CD4-positive, alpha-beta T cell (primary cell): ENCODE results near the gene FCHO2. TPM values are rescaled to one million over a fixed set of nuclear protein-coding genes. Genes with fewer than 3 reads are reported as not detected.
"Not testable (repeated sequence)": the region's sequence is repeated elsewhere in the genome, so short reads cannot be mapped to it uniquely, and the experiment has no call there.

ENCODE experiments used
- ATAC-seq: fragments of 200-7000 bp; cut with Tn5 transposase; one replicate; pipeline ENCODE4 v1.10.0; 2022; ENCODE audit warnings: mild to moderate bottlenecking; ENCODE audit not compliant: poor library complexity
- CTCF ChIA-PET: fragments of 350-600 bp; sonication (Branson Sonifier 250); formaldehyde crosslinking; loops from one replicate; lab custom pipeline; 2021; ENCODE audit warnings: antibody characterized with exemption, inconsistent platforms; lab: Charles Lee
- POLR2A ChIA-PET: fragments of 350-600 bp; sonication (Branson Sonifier 250); formaldehyde crosslinking; loops from one replicate; lab custom pipeline; 2021; ENCODE audit warnings: antibody characterized with exemption, inconsistent platforms; lab: Charles Lee
- DNase-seq, 14 experiments: peaks; one replicate each; pipeline ENCODE4 v3.0.0-alpha.2; 2013 to 2020; ENCODE audit warnings: mixed read lengths in 2 of 14
- H3K27ac ChIP-seq, 2 donors: one replicate each; pipeline versions ENCODE4 v1.5.1 to v1.7.0; 2013; ENCODE audit warnings: low read length in 2 of 2, low read depth in 1 of 2, mild to moderate bottlenecking in 1 of 2
- H3K27me3 ChIP-seq, 2 experiments: 1 replicate in 1 of 2; 2 replicates in 1 of 2; pipeline versions ENCODE4 v1.6.1 to v1.7.0; 2013; ENCODE audit warnings: low read length in 2 of 2, control low read depth in 1 of 2, mild to moderate bottlenecking in 1 of 2, moderate library complexity in 1 of 2; ENCODE audit not compliant: insufficient read depth in 2 of 2, control insufficient read depth in 1 of 2
- H3K36me3 ChIP-seq: one replicate; pipeline ENCODE4 v1.6.1; 2013; ENCODE audit warnings: low read length, control low read depth; ENCODE audit not compliant: insufficient read depth
- H3K4me1 ChIP-seq: one replicate; pipeline ENCODE4 v1.6.1; 2013; ENCODE audit warnings: low read length, control low read depth; ENCODE audit not compliant: insufficient read depth
- H3K4me3 ChIP-seq: one replicate; pipeline ENCODE4 v1.5.1; 2013; ENCODE audit warnings: mild to moderate bottlenecking, low read length, moderate library complexity
- H3K9me3 ChIP-seq, 2 experiments: 1 replicate in 1 of 2; 2 replicates in 1 of 2; pipeline versions ENCODE4 v1.6.1 to v1.7.0; 2013; ENCODE audit warnings: low read length in 2 of 2, mild to moderate bottlenecking in 2 of 2, control low read depth in 1 of 2, moderate library complexity in 1 of 2; ENCODE audit not compliant: control insufficient read depth in 1 of 2, insufficient read depth in 1 of 2
- H3K27ac Mint-ChIP-seq: one replicate; pipeline ENCODE4 v1.8.0; 2020; ENCODE audit warnings: mixed read lengths
- H3K27me3 Mint-ChIP-seq: one replicate; pipeline ENCODE4 v1.8.0; 2021; ENCODE audit warnings: mixed read lengths
- H3K36me3 Mint-ChIP-seq: one replicate; pipeline ENCODE4 v1.8.0; 2021; ENCODE audit warnings: low read depth, mixed read lengths
- H3K4me1 Mint-ChIP-seq: one replicate; pipeline ENCODE4 v1.8.0; 2021; ENCODE audit warnings: low read depth, mixed read lengths
- H3K4me3 Mint-ChIP-seq: one replicate; pipeline ENCODE4 v1.8.0; 2020; ENCODE audit warnings: mild to moderate bottlenecking, mixed read lengths
- H3K9me3 Mint-ChIP-seq: one replicate; pipeline ENCODE4 v1.8.0; 2020; ENCODE audit warnings: mixed read lengths
- CTCF ChIP-seq: fragments of 200-600 bp; IDR thresholded peaks from one replicate; pipeline ENCODE4 v1.8.0; 2022; ENCODE audit warnings: antibody characterized with exemption, mild to moderate bottlenecking
- intact Hi-C, 2 experiments: fragments of 100-400 bp; cut with DNase I in 1 of 2; cut with micrococcal nuclease in 1 of 2; formaldehyde crosslinking; loops; one replicate each; pipeline versions ENCODE4 v1.15.1 to v1.9.0; 2023 to 2025; cut with DNase I, micrococcal nuclease
- total RNA-seq, 174 experiments: library from RNA in 2 of 174; stranded (reverse) in 2 of 174; gene quantifications; one replicate each; pipeline ENCODE4 v1.2.3 and lab custom pipeline; 2021 to 2026

FCHO2 gene
- total RNA-seq, 2 experiments from 2014 or later: 2.0 to 2.6 TPM

- H3K9me3 Mint-ChIP-seq: no peaks in the 10 kb centered on the region
- DNase-seq (no peak), ATAC-seq (no peak)
- H3K36me3 ChIP-seq: no peaks in the 10 kb centered on the region
- TF ChIP-seq CTCF: no peak
- no peak overlapping the region for H3K4me3 ChIP-seq
- CTCF ChIA-PET: no interaction called here
- H3K27me3 Mint-ChIP-seq: peaks cover 6% of the 10 kb centered on the region
- intact Hi-C loops: no loop called here
- no peaks in the 10 kb centered on the region for H3K36me3 Mint-ChIP-seq
- H3K4me1 ChIP-seq: no peaks in the 10 kb centered on the region
- no peaks in the 10 kb centered on the region for H3K9me3 ChIP-seq
- POLR2A ChIA-PET: no interaction called here
- no peaks in the 10 kb centered on the region for H3K27me3 ChIP-seq
- no peak overlapping the region for H3K27ac Mint-ChIP-seq
- H3K27ac ChIP-seq: no peak overlapping the region
- no peak overlapping the region for H3K4me3 Mint-ChIP-seq
- H3K4me1 Mint-ChIP-seq: no peaks in the 10 kb centered on the region
Observed at GRCh38 chr5:72922422-72922821, 33.4 kb upstream of the FCHO2 start.

GRCh38 chr5:72925336-72926010 lies 30.4 kb upstream of the FCHO2 start:
- Mint-ChIP-seq H3K9me3 (no peaks in the 10 kb centered on the region), H3K27me3 (peaks cover 16% of the 10 kb centered on the region), H3K36me3 (no peaks in the 10 kb centered on the region), H3K4me1 (no peaks in the 10 kb centered on the region), H3K4me3 (no peak overlapping the region), H3K27ac (no peak overlapping the region)
- Histone ChIP-seq H3K27ac (no peak overlapping the region), H3K27me3 (no peaks in the 10 kb centered on the region), H3K36me3 (no peaks in the 10 kb centered on the region), H3K4me1 (no peaks in the 10 kb centered on the region), H3K9me3 (no peaks in the 10 kb centered on the region), H3K4me3 (no peak overlapping the region)
- DNase-seq (no peak), ATAC-seq (no peak)
- CTCF ChIA-PET: no interaction called here
- no peak for TF ChIP-seq CTCF
- intact Hi-C loops: no loop called here
- POLR2A ChIA-PET: no interaction called here

DNA sequence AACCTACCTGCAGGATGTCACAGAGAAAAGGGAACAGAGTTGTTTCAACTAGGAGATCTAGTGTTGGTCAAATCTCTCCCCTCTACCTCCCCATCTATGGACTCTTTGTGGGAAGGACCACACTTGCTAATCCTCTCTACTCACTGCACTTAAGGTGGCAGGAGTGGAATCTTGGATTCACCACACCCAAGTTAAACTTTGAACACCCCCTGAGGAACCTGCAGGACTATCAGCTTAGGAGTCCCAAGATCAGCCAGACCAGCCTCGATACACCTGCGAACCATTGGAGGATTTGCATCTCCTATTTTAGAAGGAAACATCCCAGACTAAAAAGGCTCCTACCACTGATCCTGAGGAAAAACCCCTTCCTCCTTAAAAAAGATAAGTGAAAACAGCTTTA lies 23.2 kb upstream of the FCHO2 start:
- H3K9me3 ChIP-seq, H3K36me3 Mint-ChIP-seq, H3K36me3 ChIP-seq, H3K27ac Mint-ChIP-seq, ATAC-seq, CTCF ChIA-PET, H3K4me3 Mint-ChIP-seq, H3K4me3 ChIP-seq, H3K4me1 Mint-ChIP-seq, intact Hi-C loops, POLR2A ChIA-PET, H3K4me1 ChIP-seq, H3K9me3 Mint-ChIP-seq, H3K27me3 ChIP-seq, DNase-seq, H3K27ac ChIP-seq: not testable (repeated sequence)
- H3K27me3 Mint-ChIP-seq: peaks cover 35% of the 10 kb centered on the region

GRCh38 chr5:72934953-72935725 lies 20.7 kb upstream of the FCHO2 start:
- DNase-seq, intact Hi-C loops, CTCF ChIA-PET, H3K27ac Mint-ChIP-seq, H3K36me3 ChIP-seq, H3K9me3 Mint-ChIP-seq, H3K4me1 ChIP-seq, ATAC-seq, H3K4me3 ChIP-seq, H3K9me3 ChIP-seq, H3K4me1 Mint-ChIP-seq, H3K36me3 Mint-ChIP-seq, POLR2A ChIA-PET, H3K27ac ChIP-seq, H3K4me3 Mint-ChIP-seq, H3K27me3 ChIP-seq: not testable (repeated sequence)
- peaks cover 35% of the 10 kb centered on the region for H3K27me3 Mint-ChIP-seq
